ENCODE data around the gene IER5.
A peak's percentile ranks its signal among the peaks of the same experiment; 100 is the strongest.

The IER5 gene

GRCh38 chr1:181126871-181127587 is 38.5 kb downstream of the IER5 start (continued):
- 0 out of 2 replicates have a peak, but pooled peaks have one; percentile 9 for TF ChIP-seq ZNF623 (tag by site-specific recombination; IDR thresholded peaks at IDR 0.05)
- TF ChIP-seq ZNF140 (tag by site-specific recombination; IDR thresholded peaks at IDR 0.05) = no peak
- no peak for TF ChIP-seq SP3 (tag by site-specific recombination; IDR thresholded peaks at IDR 0.05)
- TF ChIP-seq ZNF2 (tag by site-specific recombination; IDR thresholded peaks at IDR 0.05) = peak; percentile 44; the same call in 1 of the 2 replicates
- TF ChIP-seq OSR2 (tag by site-specific recombination; IDR thresholded peaks at IDR 0.05) = peak; percentile 53

- no peaks in the 10 kb centered on the region for H3K36me3 ChIP-seq (ENCODE audit: control insufficient read depth in 2 of 2, insufficient read depth in 1 of 2, low read length in 2 of 2)
- TF ChIP-seq HIC1 (tag by site-specific recombination; IDR thresholded peaks at IDR 0.05) = no peak
- TF ChIP-seq ZNF121 (tag by site-specific recombination; IDR thresholded peaks at IDR 0.05) = peak; percentile 92
- no peak for TF ChIP-seq ZNF521 (tag by site-specific recombination; IDR thresholded peaks at IDR 0.05)
- H3K4me1 ChIP-seq (ENCODE audit: control insufficient read depth, insufficient read depth, low read length) = peaks cover 3% of the 10 kb centered on the region; the same call in 1 of the 2 replicates
- no peaks in the 10 kb centered on the region for H3K9me3 ChIP-seq (ENCODE audit: control insufficient read depth, insufficient read depth, low read depth, low read length)
- POLR2A ChIA-PET = interaction anchor here (0.8 to 4.2 kb wide), 6 partner anchors 10 to 38 kb away, joined by 3 to 39 read pairs (median 18); partner anchors contain the start of gene IER5
- CTCF ChIA-PET = interaction anchor here (0.6 to 2.1 kb wide), 5 partner anchors 11 to 44 kb away, joined by 3 to 11 read pairs (median 3); no protein-coding TSS in a partner anchor
- H3K27ac ChIP-seq (ENCODE audit: extremely low read depth, low read depth, low read length) = no peak overlapping the region
- no peak overlapping the region for H3K4me3 ChIP-seq (ENCODE audit: low read depth, low read length)
Measured at GRCh38 chr1:181127898-181128453, 39.5 kb downstream of the IER5 start.

- peaks cover 3% of the 10 kb centered on the region; the same call in 1 of the 2 replicates for H3K4me1 ChIP-seq (ENCODE audit: control insufficient read depth, insufficient read depth, low read length)
- CTCF ChIA-PET = interaction anchor here (0.6 to 0.9 kb wide), 4 partner anchors 12 to 96 kb away, joined by 3 to 8 read pairs (median 6); no protein-coding TSS in a partner anchor
- no peak overlapping the region for H3K27ac ChIP-seq (ENCODE audit: extremely low read depth, low read depth, low read length)
- H3K4me3 ChIP-seq (ENCODE audit: low read depth, low read length) = no peak overlapping the region
- POLR2A ChIA-PET = interaction anchor here (0.5 to 4.2 kb wide), 4 partner anchors 24 to 39 kb away, joined by 3 to 39 read pairs (median 15); partner anchors contain the start of gene IER5
- no peaks in the 10 kb centered on the region for H3K9me3 ChIP-seq (ENCODE audit: control insufficient read depth, insufficient read depth, low read depth, low read length)
- no peaks in the 10 kb centered on the region for H3K36me3 ChIP-seq (ENCODE audit: control insufficient read depth in 2 of 2, insufficient read depth in 1 of 2, low read length in 2 of 2)
- peak; percentile 52; the same call in 1 of the 2 replicates for TF ChIP-seq PRDM1 (tag by site-specific recombination; IDR thresholded peaks at IDR 0.05)
- TF ChIP-seq ZNF398 (tag by site-specific recombination; IDR thresholded peaks at IDR 0.05) = peak; percentile 64
- no peak for TF ChIP-seq ZBTB11 (tag by site-specific recombination; conservative IDR thresholded peaks at IDR 0.05; ENCODE audit: low read depth)
- TF ChIP-seq ZBTB44 (tag by site-specific recombination; IDR thresholded peaks at IDR 0.05) = no peak
- no peak for TF ChIP-seq PRDM2 (tag by site-specific recombination; IDR thresholded peaks at IDR 0.05; ENCODE audit: borderline replicate concordance)
Measured at GRCh38 chr1:181128592-181129497, 40.3 kb downstream of the IER5 start.

Data from HEK293 (cell line).